ENCODE data around the gene NDUFA8. TPM values are rescaled to one million over a fixed set of nuclear protein-coding genes. Genes with fewer than 3 reads are reported as not detected.

NDUFA8 gene
- total and polyA plus RNA-seq, 2 experiments from 2014 or later = 36.6 to 144 TPM

GRCh38 chr9:122180633-122181032 lies 21.1 kb upstream of the NDUFA8 start (continued):
- TF ChIP-seq, protein P1, sequence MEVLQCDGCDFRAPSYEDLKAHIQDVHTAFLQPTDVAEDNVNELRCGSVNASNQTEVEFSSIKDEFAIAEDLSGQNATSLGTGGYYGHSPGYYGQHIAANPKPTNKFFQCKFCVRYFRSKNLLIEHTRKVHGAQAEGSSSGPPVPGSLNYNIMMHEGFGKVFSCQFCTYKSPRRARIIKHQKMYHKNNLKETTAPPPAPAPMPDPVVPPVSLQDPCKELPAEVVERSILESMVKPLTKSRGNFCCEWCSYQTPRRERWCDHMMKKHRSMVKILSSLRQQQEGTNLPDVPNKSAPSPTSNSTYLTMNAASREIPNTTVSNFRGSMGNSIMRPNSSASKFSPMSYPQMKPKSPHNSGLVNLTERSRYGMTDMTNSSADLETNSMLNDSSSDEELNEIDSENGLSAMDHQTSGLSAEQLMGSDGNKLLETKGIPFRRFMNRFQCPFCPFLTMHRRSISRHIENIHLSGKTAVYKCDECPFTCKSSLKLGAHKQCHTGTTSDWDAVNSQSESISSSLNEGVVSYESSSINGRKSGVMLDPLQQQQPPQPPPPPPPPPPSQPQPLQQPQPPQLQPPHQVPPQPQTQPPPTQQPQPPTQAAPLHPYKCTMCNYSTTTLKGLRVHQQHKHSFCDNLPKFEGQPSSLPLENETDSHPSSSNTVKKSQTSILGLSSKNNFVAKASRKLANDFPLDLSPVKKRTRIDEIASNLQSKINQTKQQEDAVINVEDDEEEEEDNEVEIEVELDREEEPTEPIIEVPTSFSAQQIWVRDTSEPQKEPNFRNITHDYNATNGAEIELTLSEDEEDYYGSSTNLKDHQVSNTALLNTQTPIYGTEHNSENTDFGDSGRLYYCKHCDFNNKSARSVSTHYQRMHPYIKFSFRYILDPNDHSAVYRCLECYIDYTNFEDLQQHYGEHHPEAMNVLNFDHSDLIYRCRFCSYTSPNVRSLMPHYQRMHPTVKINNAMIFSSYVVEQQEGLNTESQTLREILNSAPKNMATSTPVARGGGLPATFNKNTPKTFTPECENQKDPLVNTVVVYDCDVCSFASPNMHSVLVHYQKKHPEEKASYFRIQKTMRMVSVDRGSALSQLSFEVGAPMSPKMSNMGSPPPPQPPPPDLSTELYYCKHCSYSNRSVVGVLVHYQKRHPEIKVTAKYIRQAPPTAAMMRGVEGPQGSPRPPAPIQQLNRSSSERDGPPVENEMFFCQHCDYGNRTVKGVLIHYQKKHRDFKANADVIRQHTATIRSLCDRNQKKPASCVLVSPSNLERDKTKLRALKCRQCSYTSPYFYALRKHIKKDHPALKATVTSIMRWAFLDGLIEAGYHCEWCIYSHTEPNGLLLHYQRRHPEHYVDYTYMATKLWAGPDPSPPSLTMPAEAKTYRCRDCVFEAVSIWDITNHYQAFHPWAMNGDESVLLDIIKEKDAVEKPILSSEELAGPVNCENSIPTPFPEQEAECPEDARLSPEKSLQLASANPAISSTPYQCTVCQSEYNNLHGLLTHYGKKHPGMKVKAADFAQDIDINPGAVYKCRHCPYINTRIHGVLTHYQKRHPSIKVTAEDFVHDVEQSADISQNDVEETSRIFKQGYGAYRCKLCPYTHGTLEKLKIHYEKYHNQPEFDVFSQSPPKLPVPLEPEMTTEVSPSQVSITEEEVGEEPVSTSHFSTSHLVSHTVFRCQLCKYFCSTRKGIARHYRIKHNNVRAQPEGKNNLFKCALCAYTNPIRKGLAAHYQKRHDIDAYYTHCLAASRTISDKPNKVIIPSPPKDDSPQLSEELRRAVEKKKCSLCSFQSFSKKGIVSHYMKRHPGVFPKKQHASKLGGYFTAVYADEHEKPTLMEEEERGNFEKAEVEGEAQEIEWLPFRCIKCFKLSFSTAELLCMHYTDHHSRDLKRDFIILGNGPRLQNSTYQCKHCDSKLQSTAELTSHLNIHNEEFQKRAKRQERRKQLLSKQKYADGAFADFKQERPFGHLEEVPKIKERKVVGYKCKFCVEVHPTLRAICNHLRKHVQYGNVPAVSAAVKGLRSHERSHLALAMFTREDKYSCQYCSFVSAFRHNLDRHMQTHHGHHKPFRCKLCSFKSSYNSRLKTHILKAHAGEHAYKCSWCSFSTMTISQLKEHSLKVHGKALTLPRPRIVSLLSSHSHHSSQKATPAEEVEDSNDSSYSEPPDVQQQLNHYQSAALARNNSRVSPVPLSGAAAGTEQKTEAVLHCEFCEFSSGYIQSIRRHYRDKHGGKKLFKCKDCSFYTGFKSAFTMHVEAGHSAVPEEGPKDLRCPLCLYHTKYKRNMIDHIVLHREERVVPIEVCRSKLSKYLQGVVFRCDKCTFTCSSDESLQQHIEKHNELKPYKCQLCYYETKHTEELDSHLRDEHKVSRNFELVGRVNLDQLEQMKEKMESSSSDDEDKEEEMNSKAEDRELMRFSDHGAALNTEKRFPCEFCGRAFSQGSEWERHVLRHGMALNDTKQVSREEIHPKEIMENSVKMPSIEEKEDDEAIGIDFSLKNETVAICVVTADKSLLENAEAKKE (CRISPR knock-in tag; IDR thresholded peaks at IDR 0.05) = no peak
- TF ChIP-seq ZNF114 (CRISPR knock-in tag; IDR thresholded peaks at IDR 0.05) = no peak

- H3K4me3 Mint-ChIP-seq = no peak overlapping the region
- no peak for DNase-seq (ENCODE audit: low spot score)
- no peaks in the 10 kb centered on the region for H3K36me3 Mint-ChIP-seq (ENCODE audit: low read depth)
- no peak; the same call in 2 of the 3 replicates for ATAC-seq
- no peaks in the 10 kb centered on the region for H3K27me3 ChIP-seq (ENCODE audit: insufficient read depth)
- H3K9me3 Mint-ChIP-seq = no peaks in the 10 kb centered on the region
- no peak overlapping the region for H3K27ac Mint-ChIP-seq
- H3K27ac ChIP-seq (ENCODE audit: low read depth) = no peak overlapping the region
- peaks cover 2% of the 10 kb centered on the region; the same call in 1 of the 3 replicates for H3K4me1 Mint-ChIP-seq
- no peaks in the 10 kb centered on the region for H3K9me2 ChIP-seq (ENCODE audit: insufficient read depth)
- H2AFZ ChIP-seq = no peak overlapping the region
- no peaks in the 10 kb centered on the region for H3K79me2 ChIP-seq (replicated peaks; ENCODE audit: insufficient read depth)
- H3K27me3 Mint-ChIP-seq (ENCODE audit: insufficient read depth, low read depth, poor library complexity) = peaks cover 2% of the 10 kb centered on the region
- no peak overlapping the region for H3K4me2 ChIP-seq
- H3K4me1 ChIP-seq (ENCODE audit: insufficient read depth) = no peaks in the 10 kb centered on the region
- no peaks in the 10 kb centered on the region for H4K20me1 ChIP-seq (replicated peaks; ENCODE audit: insufficient read depth)
- no peak overlapping the region for H3K4me3 ChIP-seq
- H3K36me3 ChIP-seq (ENCODE audit: insufficient read depth) = no peaks in the 10 kb centered on the region
- no peaks in the 10 kb centered on the region for H3F3A ChIP-seq (replicated peaks; ENCODE audit: low read depth)
- no peak for TF ChIP-seq CREB1 (CRISPR knock-in tag; IDR thresholded peaks at IDR 0.05; ENCODE audit: low read depth)
- no peak for TF ChIP-seq ZNF331 (CRISPR knock-in tag; IDR thresholded peaks at IDR 0.05; ENCODE audit: low read depth)
- no peak for TF ChIP-seq CTCF (conservative IDR thresholded peaks at IDR 0.05; ENCODE audit: low read depth in 2 of 2)
- TF ChIP-seq, protein P1 (CRISPR knock-in tag; IDR thresholded peaks at IDR 0.05) = no peak
- no peak for TF ChIP-seq ZNF114 (CRISPR knock-in tag; IDR thresholded peaks at IDR 0.05)
- TF ChIP-seq NANOG (IDR thresholded peaks at IDR 0.05; ENCODE audit: borderline replicate concordance) = no peak
Observed at GRCh38 chr9:122179690-122180074, 20.1 kb upstream of the NDUFA8 start.

Measured in GM23338 (cell line).